GM23338 (cell line): ENCODE results near the gene AKNA. TPM values are rescaled to one million over a fixed set of nuclear protein-coding genes. Genes with fewer than 3 reads are reported as not detected.

ENCODE experiments used
- ATAC-seq: fragments of 200-7000 bp; cut with Tn5 transposase; 3 replicates; pipeline ENCODE4 v1.9.1; 2020
- DNase-seq: peaks from one replicate; pipeline ENCODE4 v3.0.0-alpha.2; 2015; ENCODE audit warnings: low spot score
- H2AFZ ChIP-seq: fragments of 200-600 bp; sonication (generic); 2 replicates; pipeline ENCODE4 v1.8.0; 2016; ENCODE audit warnings: antibody characterized with exemption, mild to moderate bottlenecking, moderate library complexity
- H3F3A ChIP-seq: fragments of 200-600 bp; sonication (generic); replicated peaks from 2 replicates; pipeline ENCODE4 v1.8.0; 2017; ENCODE audit warnings: antibody characterized with exemption, mixed run types, low read depth
- H3K27ac ChIP-seq: fragments of 200-600 bp; sonication (generic); 2 replicates; pipeline ENCODE4 v1.6.1; 2016; ENCODE audit warnings: low read depth
- H3K27me3 ChIP-seq: fragments of 200-600 bp; sonication (generic); 2 replicates; pipeline ENCODE4 v1.8.0; 2016; ENCODE audit warnings: mild to moderate bottlenecking, mixed run types, moderate library complexity; ENCODE audit not compliant: insufficient read depth
- H3K36me3 ChIP-seq: fragments of 200-600 bp; sonication (generic); 2 replicates; pipeline ENCODE4 v1.8.0; 2016; ENCODE audit warnings: mild to moderate bottlenecking; ENCODE audit not compliant: insufficient read depth
- H3K4me1 ChIP-seq: fragments of 200-600 bp; sonication (generic); 2 replicates; pipeline ENCODE4 v1.8.0; 2016; ENCODE audit warnings: mild to moderate bottlenecking, moderate library complexity; ENCODE audit not compliant: insufficient read depth
- H3K4me2 ChIP-seq: fragments of 200-600 bp; sonication (generic); 2 replicates; pipeline ENCODE4 v1.7.1; 2017; ENCODE audit warnings: mixed run types
- H3K4me3 ChIP-seq: fragments of 200-600 bp; sonication (generic); 2 replicates; pipeline ENCODE4 v1.6.1; 2016; ENCODE audit warnings: mixed run types
- H3K79me2 ChIP-seq: fragments of 200-600 bp; sonication (generic); replicated peaks from 2 replicates; pipeline ENCODE4 v1.8.0; 2017; ENCODE audit warnings: mild to moderate bottlenecking; ENCODE audit not compliant: insufficient read depth
- H3K9me2 ChIP-seq: fragments of 200-600 bp; sonication (generic); 2 replicates; pipeline ENCODE4 v1.8.0; 2017; ENCODE audit not compliant: insufficient read depth
- H4K20me1 ChIP-seq: fragments of 200-600 bp; sonication (generic); replicated peaks from 2 replicates; pipeline ENCODE4 v1.8.0; 2017; ENCODE audit warnings: mild to moderate bottlenecking; ENCODE audit not compliant: insufficient read depth
- H3K27ac Mint-ChIP-seq: 2 replicates; pipeline ENCODE4 v1.8.0; 2020; ENCODE audit warnings: inconsistent platforms, mild to moderate bottlenecking, moderate library complexity, mixed read lengths
- H3K27me3 Mint-ChIP-seq: 3 replicates; pipeline ENCODE4 v1.8.0; 2022; ENCODE audit warnings: low read depth, mild to moderate bottlenecking, moderate library complexity, mixed read lengths, inconsistent platforms; ENCODE audit not compliant: insufficient read depth, poor library complexity
- H3K36me3 Mint-ChIP-seq: 3 replicates; pipeline ENCODE4 v1.8.0; 2021; ENCODE audit warnings: low read depth, mild to moderate bottlenecking, inconsistent platforms, moderate library complexity, mixed read lengths
- H3K4me1 Mint-ChIP-seq: 3 replicates; pipeline ENCODE4 v1.8.0; 2020; ENCODE audit warnings: mild to moderate bottlenecking, inconsistent platforms, mixed read lengths
- H3K4me3 Mint-ChIP-seq: 3 replicates; pipeline ENCODE4 v1.8.0; 2021; ENCODE audit warnings: moderate library complexity, mild to moderate bottlenecking, inconsistent platforms, mixed read lengths
- H3K9me3 Mint-ChIP-seq: 3 replicates; pipeline ENCODE4 v1.8.0; 2020; ENCODE audit warnings: moderate library complexity, mild to moderate bottlenecking, inconsistent platforms, mixed read lengths
- EZH2 ChIP-seq: fragments of 200-600 bp; sonication (generic); IDR thresholded peaks from one replicate; pipeline ENCODE4 v1.8.0; 2017; ENCODE audit warnings: antibody characterized with exemption, mild to moderate bottlenecking, low read depth; ENCODE audit not compliant: unreplicated experiment
- JUNB ChIP-seq: IDR thresholded peaks from one replicate; pipeline ENCODE4 v1.6.1; 2016; ENCODE audit warnings: antibody characterized with exemption; ENCODE audit not compliant: unreplicated experiment
- POLR2AphosphoS5 ChIP-seq: IDR thresholded peaks from 2 replicates; pipeline ENCODE4 v1.6.1; 2016; ENCODE audit warnings: antibody characterized with exemption, low read depth
- STAT1 ChIP-seq: IDR thresholded peaks from one replicate; pipeline ENCODE4 v1.6.1; 2016; ENCODE audit warnings: antibody characterized with exemption; ENCODE audit not compliant: unreplicated experiment
- polyA plus RNA-seq: library from polyadenylated mRNA; unstranded; fragments of >200 nt; fragmentation: Nextera tagmentation; extraction: Ambion mirVana; gene quantifications from 2 replicates; pipeline ENCODE4 v1.2.1, GENCODE V29; 2016
- total RNA-seq: library from RNA; depleted of rRNA; stranded (reverse); fragments of >200 nt; shearing (Covaris generic); gene quantifications from 2 replicates; pipeline ENCODE4 v1.2.3, GENCODE V29; 2014
- TF ChIP-seq, protein P1 (sequence below): fragments of 250-450 bp; sonication (Bioruptor Pico); IDR thresholded peaks from 2 replicates; pipeline ENCODE4 v1.5.0; 2020; ENCODE audit warnings: mild to moderate bottlenecking, moderate library complexity
- TF ChIP-seq, protein P2 (sequence below), 2 experiments: fragments of 200-600 bp in 1 of 2; sonication (generic) in 1 of 2; conservative IDR thresholded peaks; 2 replicates each; pipeline versions ENCODE4 v1.5.1 to v1.6.1; 2016 to 2017; ENCODE audit warnings: antibody characterized with exemption in 2 of 2, low read depth in 2 of 2, mild to moderate bottlenecking in 2 of 2, moderate library complexity in 1 of 2
- TF ChIP-seq, protein P3 (sequence below): IDR thresholded peaks from 2 replicates; pipeline ENCODE4 v1.6.1; 2016; ENCODE audit warnings: antibody characterized with exemption

AKNA gene
- total and polyA plus RNA-seq, 2 experiments from 2014 or later = 9.0 to 28.1 TPM

DNA sequence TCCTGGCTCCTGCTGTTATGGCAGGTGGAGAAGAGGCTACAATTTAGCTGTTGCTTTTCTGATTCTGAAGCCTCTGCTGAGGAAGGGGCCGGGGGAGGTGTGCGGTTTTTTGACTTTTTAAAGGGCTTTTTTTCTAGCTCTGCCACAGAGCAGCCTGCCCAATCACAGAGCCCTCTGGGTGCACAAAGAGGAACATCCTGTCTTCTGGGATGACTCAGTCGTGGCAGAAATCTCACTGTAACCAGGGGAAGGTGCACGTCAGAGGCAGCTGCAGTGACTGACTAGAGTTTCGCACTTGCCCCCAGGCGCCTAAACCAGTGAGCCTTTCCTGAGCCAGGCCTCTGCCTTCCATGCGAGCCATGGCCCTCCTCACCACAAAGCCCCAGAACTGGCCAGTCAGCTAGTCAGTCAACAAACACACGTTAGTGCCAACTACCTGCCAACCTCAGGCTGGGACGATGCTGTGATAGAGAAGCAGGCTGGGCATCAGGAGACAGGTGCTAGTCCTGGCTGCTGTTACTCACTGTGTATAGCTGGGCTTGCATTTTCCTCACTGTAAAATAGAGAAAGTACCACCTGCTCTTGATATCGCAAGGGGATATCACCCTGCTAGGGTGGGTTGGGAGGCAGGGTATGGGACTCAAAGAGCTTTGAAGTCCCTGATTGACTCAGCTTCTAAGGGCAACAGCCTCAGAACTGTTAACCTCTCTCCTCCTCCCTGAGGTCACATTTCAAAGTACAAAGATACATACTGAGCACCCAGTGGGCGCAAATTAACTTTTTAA is 2.2 kb downstream of the AKNA start:
- no peak overlapping the region; the same call in 1 of the 2 replicates for H3K27ac ChIP-seq
- no peaks in the 10 kb centered on the region for H3K9me2 ChIP-seq
- ATAC-seq = no peak
- H3K4me3 ChIP-seq = no peak overlapping the region
- Mint-ChIP-seq H3K27me3 (peaks cover 18% of the 10 kb centered on the region), H3K4me1 (peaks cover 87% of the 10 kb centered on the region), H3K36me3 (peaks cover 3% of the 10 kb centered on the region; the same call in 2 of the 3 replicates), H3K9me3 (no peaks in the 10 kb centered on the region), H3K4me3 (peak overlapping the region; percentile 50), H3K27ac (peak overlapping the region; percentile 79)
- H3K4me1 ChIP-seq = peaks cover 58% of the 10 kb centered on the region
- H3K36me3 ChIP-seq = no peaks in the 10 kb centered on the region
- peaks cover 8% of the 10 kb centered on the region; the same call in 1 of the 2 replicates for H3F3A ChIP-seq
- H3K4me2 ChIP-seq = peak overlapping the region; percentile 41; the same call in 1 of the 2 replicates
- DNase-seq = no peak
- no peaks in the 10 kb centered on the region for H3K27me3 ChIP-seq
- no peaks in the 10 kb centered on the region for H4K20me1 ChIP-seq
- H2AFZ ChIP-seq = no peak overlapping the region
- TF ChIP-seq, protein P1, sequence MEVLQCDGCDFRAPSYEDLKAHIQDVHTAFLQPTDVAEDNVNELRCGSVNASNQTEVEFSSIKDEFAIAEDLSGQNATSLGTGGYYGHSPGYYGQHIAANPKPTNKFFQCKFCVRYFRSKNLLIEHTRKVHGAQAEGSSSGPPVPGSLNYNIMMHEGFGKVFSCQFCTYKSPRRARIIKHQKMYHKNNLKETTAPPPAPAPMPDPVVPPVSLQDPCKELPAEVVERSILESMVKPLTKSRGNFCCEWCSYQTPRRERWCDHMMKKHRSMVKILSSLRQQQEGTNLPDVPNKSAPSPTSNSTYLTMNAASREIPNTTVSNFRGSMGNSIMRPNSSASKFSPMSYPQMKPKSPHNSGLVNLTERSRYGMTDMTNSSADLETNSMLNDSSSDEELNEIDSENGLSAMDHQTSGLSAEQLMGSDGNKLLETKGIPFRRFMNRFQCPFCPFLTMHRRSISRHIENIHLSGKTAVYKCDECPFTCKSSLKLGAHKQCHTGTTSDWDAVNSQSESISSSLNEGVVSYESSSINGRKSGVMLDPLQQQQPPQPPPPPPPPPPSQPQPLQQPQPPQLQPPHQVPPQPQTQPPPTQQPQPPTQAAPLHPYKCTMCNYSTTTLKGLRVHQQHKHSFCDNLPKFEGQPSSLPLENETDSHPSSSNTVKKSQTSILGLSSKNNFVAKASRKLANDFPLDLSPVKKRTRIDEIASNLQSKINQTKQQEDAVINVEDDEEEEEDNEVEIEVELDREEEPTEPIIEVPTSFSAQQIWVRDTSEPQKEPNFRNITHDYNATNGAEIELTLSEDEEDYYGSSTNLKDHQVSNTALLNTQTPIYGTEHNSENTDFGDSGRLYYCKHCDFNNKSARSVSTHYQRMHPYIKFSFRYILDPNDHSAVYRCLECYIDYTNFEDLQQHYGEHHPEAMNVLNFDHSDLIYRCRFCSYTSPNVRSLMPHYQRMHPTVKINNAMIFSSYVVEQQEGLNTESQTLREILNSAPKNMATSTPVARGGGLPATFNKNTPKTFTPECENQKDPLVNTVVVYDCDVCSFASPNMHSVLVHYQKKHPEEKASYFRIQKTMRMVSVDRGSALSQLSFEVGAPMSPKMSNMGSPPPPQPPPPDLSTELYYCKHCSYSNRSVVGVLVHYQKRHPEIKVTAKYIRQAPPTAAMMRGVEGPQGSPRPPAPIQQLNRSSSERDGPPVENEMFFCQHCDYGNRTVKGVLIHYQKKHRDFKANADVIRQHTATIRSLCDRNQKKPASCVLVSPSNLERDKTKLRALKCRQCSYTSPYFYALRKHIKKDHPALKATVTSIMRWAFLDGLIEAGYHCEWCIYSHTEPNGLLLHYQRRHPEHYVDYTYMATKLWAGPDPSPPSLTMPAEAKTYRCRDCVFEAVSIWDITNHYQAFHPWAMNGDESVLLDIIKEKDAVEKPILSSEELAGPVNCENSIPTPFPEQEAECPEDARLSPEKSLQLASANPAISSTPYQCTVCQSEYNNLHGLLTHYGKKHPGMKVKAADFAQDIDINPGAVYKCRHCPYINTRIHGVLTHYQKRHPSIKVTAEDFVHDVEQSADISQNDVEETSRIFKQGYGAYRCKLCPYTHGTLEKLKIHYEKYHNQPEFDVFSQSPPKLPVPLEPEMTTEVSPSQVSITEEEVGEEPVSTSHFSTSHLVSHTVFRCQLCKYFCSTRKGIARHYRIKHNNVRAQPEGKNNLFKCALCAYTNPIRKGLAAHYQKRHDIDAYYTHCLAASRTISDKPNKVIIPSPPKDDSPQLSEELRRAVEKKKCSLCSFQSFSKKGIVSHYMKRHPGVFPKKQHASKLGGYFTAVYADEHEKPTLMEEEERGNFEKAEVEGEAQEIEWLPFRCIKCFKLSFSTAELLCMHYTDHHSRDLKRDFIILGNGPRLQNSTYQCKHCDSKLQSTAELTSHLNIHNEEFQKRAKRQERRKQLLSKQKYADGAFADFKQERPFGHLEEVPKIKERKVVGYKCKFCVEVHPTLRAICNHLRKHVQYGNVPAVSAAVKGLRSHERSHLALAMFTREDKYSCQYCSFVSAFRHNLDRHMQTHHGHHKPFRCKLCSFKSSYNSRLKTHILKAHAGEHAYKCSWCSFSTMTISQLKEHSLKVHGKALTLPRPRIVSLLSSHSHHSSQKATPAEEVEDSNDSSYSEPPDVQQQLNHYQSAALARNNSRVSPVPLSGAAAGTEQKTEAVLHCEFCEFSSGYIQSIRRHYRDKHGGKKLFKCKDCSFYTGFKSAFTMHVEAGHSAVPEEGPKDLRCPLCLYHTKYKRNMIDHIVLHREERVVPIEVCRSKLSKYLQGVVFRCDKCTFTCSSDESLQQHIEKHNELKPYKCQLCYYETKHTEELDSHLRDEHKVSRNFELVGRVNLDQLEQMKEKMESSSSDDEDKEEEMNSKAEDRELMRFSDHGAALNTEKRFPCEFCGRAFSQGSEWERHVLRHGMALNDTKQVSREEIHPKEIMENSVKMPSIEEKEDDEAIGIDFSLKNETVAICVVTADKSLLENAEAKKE = no peak
- TF ChIP-seq STAT1 = no peak
- H3K79me2 ChIP-seq = no peaks in the 10 kb centered on the region; the same call in 1 of the 2 replicates

DNA sequence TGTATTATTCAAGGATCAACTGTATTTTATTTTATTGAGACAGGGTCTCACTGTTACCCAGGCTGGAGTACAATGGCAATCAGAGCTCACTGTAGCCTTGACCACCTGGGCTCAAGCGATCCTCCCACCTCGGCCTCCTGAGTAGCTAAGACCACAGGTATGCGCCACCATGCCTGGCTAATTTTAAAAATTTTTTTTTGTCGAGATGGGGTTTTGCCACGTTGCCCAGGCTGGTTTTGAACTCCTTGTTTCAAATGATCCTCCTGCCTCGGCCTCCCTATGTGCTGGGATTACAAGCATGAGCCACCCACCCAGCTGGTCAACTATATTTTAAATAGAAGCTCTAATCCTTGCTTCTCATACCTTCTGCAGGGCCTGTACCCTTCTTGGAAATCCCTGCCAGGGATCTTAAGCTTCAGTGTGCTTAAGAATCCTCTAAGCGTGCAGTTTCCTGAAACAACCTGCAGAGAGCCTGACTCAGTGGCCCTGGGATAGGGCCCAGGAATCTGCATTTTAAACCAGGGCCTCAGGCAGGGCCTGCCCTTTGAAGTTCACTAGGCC is 2.9 kb downstream of the AKNA start:
- Histone ChIP-seq H4K20me1 (no peaks in the 10 kb centered on the region), H3K36me3 (no peaks in the 10 kb centered on the region), H3K4me2 (peak overlapping the region; percentile 38; the same call in 1 of the 2 replicates), H3K9me2 (no peaks in the 10 kb centered on the region), H2AFZ (no peak overlapping the region), H3F3A (peaks cover 8% of the 10 kb centered on the region; the same call in 1 of the 2 replicates), H3K79me2 (no peaks in the 10 kb centered on the region; the same call in 1 of the 2 replicates), H3K27me3 (no peaks in the 10 kb centered on the region), H3K4me1 (peaks cover 64% of the 10 kb centered on the region), H3K4me3 (no peak overlapping the region), H3K27ac (no peak overlapping the region; the same call in 1 of the 2 replicates)
- Mint-ChIP-seq H3K4me3 (no peak overlapping the region; the same call in 2 of the 3 replicates), H3K27me3 (peaks cover 19% of the 10 kb centered on the region), H3K36me3 (peaks cover 7% of the 10 kb centered on the region), H3K4me1 (peaks cover 84% of the 10 kb centered on the region), H3K9me3 (no peaks in the 10 kb centered on the region), H3K27ac (no peak overlapping the region)
- ATAC-seq (no peak), DNase-seq (no peak)
- TF ChIP-seq POLR2AphosphoS5 (no peak), JUNB (no peak), EZH2 (no peak)
- TF ChIP-seq, protein P2, sequence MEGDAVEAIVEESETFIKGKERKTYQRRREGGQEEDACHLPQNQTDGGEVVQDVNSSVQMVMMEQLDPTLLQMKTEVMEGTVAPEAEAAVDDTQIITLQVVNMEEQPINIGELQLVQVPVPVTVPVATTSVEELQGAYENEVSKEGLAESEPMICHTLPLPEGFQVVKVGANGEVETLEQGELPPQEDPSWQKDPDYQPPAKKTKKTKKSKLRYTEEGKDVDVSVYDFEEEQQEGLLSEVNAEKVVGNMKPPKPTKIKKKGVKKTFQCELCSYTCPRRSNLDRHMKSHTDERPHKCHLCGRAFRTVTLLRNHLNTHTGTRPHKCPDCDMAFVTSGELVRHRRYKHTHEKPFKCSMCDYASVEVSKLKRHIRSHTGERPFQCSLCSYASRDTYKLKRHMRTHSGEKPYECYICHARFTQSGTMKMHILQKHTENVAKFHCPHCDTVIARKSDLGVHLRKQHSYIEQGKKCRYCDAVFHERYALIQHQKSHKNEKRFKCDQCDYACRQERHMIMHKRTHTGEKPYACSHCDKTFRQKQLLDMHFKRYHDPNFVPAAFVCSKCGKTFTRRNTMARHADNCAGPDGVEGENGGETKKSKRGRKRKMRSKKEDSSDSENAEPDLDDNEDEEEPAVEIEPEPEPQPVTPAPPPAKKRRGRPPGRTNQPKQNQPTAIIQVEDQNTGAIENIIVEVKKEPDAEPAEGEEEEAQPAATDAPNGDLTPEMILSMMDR (conservative IDR thresholded peaks at IDR 0.05; ENCODE audit: low read depth in 2 of 2) = no peak
- TF ChIP-seq, protein P3, sequence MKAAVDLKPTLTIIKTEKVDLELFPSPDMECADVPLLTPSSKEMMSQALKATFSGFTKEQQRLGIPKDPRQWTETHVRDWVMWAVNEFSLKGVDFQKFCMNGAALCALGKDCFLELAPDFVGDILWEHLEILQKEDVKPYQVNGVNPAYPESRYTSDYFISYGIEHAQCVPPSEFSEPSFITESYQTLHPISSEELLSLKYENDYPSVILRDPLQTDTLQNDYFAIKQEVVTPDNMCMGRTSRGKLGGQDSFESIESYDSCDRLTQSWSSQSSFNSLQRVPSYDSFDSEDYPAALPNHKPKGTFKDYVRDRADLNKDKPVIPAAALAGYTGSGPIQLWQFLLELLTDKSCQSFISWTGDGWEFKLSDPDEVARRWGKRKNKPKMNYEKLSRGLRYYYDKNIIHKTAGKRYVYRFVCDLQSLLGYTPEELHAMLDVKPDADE = no peak
